SIG-M5 treated with dmso at 0.1 percent for 504 hours (cell line): ENCODE measurements around the gene HARS1.
A peak's percentile ranks its signal among the peaks of the same experiment; 100 is the strongest.
"Not testable (repeated sequence)": the region's sequence is repeated elsewhere in the genome, so short reads cannot be mapped to it uniquely, and the experiment has no call there.

ENCODE experiments used
- DNase-seq: peaks from one replicate; lab custom pipeline; 2025; ENCODE audit not compliant: unreplicated experiment; lab: John Stamatoyannopoulos, UW

The HARS1 gene

DNA sequence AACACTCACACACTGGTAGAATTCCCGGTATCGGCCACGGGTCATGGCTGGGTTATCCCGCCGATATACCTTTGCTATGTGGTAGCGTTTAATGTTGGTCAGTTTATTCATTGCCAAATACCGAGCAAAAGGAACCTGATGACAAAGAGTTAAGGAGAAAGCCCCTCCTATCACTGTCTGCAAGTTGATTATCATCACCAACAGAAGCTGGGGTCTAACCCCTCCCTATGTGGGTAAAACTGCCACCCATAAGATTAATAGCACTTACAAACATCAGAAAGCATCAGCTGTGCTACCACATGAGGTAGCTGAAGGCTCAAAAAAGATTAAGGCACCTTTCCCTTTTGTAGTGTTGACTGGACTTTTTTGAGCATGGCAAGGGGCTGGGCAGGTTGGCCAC lies 12.2 kb downstream of the HARS1 start:
- DNase-seq, result no peak

DNA sequence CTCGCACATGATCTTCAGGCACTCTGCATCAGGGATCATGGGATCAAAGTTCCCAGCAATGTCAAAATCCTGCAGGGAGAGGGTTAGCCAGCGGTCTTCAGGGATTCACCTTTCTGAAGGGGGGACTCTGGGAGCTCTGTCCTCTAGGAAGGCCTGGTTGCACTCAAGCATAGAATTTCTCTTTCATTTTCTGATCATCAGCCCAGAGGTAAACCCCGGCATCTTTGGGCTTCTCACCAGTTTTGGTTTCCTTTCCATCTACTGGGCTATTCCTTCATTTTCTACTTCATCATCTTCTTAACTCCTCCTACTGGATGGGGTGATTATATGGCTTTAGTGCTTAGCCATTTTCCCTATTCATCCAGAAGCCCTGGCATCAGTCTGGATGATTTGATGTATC lies 13.2 kb downstream of the HARS1 start:
- DNase-seq, result no peak

DNA sequence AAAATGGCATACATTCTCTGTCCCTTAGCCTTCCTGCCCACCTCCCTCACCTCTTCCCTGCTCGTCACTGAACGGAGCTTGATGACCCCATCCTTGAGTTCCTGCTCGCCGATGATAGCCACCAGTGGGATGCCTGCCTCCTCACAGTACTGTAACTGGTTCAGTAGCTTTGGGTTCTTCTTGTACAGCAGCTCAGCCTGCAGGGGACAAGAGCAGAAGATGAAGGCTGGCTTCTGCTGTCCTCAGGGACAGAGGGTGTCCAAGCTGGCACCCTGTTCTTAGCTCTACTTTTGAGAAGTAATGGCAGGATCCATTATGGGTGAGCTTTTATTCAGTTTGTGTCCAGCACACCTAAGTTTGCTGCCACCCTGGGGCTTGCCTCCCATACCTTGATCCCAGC lies 16.5 kb downstream of the HARS1 start:
- no peak for DNase-seq

DNA sequence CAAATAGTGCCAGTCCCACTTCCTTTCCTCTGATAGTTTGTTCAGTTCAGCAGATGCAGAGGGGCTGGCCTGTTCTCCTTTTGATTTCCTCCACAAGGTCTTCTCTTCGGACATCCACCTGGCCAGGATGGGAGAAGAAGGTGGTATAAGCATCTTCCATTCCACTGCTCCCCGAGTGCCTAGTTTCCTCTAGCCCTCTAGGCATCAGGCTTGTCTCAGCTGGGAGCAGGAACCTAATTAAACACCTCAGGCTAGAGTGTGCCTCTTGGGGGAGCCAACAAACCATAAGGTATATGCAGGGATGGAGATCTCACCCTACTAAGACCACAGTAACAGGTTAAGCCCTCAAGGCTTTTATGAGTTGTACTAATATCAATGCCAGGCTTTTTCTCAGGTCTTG lies 17.0 kb downstream of the HARS1 start:
- no peak for DNase-seq

DNA sequence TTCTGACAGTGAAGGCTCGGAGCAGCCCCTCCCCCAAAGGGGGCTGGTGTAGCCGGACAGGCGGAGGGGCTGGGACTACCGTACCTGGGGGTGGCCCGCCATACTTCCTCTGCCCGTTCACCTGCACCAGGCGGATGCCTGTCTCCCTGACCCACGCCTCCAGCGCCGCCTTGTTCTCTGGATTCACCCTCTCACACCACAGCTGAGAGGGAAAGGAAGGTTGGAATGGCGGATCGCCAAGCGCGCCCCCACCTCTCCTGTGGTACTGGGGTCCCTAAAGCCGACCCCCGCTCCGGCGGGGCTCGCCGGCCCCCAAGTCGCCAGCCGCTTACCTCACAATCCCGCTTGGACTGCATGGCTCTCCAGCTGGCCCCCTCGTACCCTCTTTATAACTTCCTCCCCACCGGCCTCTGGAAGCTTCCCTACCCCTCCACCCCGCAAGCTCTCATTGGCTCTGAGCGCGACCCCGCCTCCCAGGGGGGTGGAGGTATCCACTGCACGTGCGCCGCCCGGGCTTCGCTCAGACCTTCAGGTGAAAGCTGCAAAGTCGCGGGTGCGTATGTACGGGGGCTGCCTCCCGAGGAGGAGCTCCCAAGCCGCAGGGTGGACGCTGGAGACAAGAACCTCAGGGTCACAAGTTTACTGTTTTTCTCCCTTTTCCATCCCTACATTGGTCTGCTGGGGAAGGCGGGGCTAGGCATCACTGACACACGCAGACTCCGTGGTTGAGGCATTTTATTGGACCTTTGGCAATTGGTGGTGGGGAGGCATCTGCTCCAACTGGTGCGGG lies 17.8 kb downstream of the HARS1 start, which contains the start of gene DND1:
Gene DND1 (minus strand): TSS at position 390 of the 790 bp plus-strand sequence. CDS start 34 bp downstream, at position 356.
- no peak for DNase-seq

DNA sequence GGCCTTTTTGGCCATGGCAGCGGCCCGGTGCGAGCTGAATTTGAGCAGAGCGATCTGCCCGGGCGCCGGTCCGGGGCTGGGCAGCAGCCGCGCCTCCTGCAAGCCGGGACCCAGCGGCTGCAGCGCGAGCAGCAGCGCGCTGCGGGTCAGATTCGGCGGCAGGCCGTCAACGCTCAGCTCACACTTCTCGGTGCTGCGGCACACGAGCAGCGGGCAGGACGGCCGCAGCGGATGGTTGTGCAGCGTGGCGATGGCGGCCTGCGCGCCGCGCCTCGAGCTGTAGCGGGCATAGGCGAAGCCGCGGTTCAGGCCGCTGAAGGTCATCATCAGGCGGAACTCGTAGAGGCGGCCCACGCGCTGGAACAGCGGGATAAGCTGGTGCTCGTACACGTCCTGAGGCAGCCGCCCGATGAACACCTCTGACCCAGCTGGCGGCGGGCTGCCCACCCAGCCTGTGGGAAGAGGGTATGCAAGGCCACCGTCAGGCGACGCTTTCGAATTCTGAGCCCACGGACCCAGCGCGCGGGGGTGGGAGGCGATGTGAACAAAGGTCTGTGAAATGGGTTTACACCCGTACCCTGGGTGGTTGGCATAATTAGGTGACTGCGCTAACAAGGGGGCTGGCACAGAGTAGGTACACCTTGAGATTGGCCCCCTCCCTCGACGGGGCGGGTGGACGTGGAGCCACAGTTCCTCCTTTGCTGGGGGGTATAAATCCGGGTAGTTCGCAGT lies 18.5 kb downstream of the HARS1 start:
- no peak for DNase-seq

DNA sequence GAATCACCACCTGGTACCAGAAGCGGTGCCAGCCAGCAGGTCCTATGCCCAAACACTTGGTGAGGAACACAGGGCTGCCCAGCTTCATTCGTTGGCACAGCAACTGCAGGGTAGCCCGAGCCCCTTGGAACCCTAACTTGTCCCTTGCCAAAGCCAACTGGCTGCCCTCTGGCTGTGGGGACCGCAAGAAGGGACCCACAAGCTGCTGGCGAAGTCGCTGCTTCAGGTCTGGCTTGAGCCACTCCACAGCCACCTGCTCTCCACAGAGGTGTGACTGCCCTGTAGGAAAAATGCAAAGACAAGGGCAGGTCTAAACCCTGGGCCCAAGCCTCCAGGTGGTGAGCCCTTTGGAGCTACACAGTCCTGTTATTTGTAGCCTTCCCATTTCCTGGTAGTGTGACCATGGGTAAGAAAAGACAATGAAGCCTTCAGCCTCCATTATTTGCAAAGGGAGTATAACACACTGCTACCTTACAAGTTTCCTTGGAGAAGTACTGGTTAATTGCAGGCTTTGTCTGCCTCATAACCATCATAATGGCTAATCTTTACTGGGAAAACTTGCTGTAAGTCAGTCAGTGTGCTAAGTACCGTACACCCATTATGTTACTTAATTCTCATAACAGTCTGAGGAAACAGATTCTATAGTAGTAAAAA lies 19.6 kb downstream of the HARS1 start:
- DNase-seq, result no peak

DNA sequence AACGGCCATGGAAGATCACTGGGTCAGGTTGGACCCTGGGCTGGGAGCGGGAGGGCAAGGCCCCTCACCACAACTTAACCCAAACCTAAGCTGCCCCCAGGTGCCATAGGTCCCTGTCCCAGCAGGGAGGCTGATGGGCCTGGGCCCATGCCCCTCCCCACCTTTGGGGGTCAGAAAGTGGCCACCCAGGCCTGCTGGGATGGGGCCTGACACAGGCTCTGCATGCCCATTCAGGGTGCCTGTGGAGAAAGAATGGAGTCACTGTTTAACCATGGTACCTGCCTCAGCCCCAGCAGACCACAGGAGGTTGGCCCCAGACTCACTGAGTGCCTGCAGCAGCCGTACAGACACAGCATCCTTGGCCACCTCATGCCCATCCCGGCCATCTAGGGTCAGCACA lies 20.1 kb downstream of the HARS1 start:
- not testable (repeated sequence) for DNase-seq

DNA sequence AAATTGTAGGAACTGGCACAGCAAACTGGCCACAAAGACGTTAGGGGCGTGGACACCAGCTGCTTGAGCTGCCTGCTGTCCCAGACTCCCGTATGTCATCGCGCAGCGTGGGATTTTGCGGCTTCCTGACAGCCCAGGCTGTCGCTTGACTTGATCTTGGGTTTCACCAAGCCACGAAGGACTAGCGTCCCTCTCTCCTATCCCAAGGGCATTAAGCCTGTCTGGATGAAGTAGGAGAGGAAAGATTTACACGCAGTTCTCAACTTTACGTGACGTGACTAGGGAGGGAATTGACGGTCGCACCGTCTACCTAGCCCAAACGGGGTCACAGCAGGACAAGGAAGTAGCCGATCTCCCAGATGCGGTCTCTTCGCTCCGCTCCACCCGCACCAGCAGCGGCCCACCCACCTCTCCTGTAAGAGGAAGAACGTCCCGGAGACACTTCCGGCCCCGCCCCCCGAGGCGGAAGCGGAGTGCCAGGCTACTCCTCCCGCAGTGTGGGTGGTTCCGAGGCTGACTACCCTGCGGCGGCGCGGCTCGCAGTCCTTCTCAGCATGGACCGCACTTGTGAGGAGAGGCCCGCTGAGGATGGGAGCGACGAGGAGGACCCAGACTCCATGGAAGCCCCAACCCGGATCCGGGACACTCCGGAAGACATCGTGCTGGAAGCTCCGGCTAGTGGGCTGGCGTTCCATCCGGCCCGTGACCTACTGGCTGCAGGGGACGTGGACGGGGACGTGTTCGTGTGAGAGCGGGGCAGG lies 26.6 kb downstream of the HARS1 start, which contains the start of gene WDR55:
Gene WDR55 (plus strand): TSS at position 546 of the 761 bp plus-strand sequence. CDS start 9 bp downstream, at position 555.
- peak; percentile 97 for DNase-seq

DNA sequence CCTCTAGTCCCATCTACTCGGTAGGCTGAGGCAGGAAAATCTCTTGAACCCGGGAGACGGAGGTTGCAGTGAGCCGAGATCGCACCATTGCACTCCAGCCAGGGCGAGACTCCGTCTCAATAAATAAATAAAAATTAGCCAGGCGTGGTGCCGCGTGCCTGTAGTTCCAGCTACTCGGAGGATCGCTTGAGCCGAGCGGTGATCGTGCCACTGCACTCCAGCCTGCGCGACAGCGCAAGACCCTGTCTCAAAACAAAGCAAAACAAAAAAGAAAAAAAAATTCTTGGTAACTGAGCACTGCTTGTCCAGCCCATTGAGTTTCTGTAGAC lies 27.2 kb downstream of the HARS1 start:
- DNase-seq, result no peak

DNA sequence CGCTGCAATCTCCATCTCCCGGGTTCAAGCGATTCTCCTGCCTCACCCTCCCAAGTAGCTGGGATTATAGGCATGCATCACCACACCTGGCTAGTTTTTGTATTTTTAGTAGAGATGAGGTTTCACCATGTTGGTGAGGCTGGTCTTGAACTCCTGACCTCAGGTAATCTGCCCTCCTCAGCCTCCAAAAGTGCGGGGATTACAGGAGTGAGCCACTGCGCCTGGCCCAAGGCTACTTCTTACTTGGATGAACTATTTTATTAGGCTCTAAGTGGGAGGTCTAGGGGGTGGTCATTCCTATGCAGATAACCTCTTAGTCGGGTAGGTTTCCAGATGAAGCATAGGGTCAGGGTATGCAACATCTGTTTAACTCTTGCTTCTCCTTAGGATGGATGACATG lies 30.8 kb downstream of the HARS1 start:
- not testable (repeated sequence) for DNase-seq

DNA sequence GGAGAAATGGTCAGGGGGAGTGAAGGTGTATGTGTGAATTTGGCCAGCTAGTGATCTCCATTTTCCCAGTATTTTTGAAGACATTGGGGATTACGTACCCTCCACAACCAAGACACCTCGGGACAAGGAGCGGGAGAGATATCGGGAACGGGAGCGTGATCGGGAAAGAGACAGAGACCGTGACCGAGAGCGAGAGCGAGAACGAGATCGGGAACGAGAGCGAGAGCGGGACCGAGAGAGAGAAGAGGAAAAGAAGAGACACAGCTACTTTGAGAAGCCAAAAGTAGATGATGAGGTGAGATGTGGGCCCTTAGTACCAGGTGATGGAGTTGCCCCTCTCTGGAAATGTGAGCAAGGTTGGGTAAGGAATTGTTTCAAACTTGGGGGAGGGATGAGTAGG lies 32.3 kb downstream of the HARS1 start:
- no peak for DNase-seq

DNA sequence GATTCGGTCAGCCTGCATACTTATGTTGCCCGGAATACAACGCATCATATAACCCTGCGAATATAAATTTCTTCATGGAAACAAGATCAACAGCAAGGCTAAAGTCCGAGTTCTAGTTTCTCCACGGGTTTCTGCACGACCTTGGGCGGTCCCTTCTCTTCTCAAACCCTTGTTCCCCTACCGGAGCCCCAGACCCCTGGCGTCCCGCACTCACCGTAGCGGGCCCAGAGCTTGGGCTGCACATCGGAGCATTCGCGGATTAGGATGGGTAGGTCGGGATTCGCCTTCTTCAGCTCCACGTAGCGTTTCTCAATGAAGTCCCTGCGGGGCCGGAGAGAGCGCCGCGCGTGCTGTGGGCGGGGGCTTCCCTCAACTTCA lies 44.1 kb downstream of the HARS1 start:
- DNase-seq, result no peak

DNA sequence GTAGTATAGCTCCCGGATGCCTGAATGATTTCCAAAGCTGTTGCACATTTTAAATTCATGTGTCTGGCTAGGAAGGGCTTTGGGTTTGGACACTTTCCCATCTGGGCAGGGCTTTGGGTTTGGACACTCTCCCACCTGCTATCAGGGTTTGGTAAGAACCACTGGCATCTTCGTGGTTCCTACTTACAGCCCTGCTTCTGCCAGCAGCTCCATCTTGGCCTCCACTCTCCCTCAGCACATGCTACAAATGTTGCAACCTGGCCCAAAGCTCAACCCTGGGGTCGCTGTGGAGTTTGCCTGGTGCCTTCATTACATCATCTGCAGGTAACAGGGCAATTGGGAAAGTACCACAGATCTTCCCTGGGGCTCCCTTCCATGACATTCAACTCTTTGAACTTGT lies 48.5 kb downstream of the HARS1 start:
- DNase-seq, result no peak

DNA sequence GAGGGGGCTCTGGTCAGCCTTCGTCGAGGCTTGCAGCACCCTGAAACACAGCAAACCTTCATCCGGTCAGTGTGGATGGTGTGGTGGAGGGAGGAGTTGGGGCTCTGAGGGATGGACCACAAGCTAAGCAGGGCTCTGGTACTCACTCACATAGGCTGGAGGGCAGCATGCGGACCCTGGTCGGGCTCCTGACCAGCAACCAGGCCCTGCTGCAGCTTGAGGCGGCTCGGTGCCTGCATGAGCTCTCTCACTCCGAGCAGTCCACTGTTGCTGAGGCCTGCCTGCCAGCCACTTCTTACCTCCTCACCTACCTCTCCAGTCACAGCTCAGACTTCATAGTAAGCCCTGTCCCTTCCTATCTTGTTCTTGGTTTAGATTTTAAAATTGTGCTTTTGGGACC lies 49.5 kb downstream of the HARS1 start:
- DNase-seq, result no peak

DNA sequence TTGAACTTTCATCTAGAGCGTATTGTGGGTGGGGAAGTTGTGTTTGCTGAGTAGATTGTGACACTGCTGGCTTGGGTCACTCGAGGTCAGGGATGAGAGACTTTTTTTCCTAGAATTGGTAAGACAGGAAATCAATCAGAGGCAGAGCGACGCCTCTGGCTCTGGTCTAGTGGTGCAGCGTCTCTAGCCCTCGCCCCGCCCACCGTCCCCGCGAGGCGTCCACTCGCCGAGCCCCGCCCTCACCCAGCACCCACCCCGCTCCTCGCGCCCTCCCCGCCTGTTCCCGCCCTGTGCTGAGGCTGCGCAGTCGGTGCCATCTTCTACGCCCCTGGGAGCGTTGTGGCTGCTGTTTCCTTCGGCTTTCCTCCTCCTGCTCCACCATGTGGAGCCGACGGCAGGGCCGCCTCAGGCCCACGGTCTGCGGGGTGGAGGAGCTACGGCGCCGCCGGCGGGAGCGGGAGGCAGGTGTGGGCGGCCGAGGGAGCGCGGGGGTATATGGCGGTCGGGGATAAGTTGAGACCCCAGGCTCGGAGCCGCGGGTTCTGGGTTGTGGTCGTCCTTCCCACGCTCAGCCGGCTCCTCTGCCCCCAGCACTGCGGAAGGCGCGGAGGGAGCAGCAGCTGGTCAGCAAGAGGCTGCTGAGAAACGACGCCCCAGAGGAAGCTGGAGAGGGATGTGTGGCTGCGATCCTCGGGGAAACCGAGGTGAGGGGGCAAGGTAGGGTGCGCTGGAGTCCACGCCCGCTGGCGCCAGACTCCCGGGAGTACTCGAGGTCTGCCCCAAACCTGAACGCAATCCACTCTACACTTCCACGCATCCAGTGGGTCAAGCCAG lies 51.8 kb downstream of the HARS1 start, which contains the start of gene TMCO6:
Gene TMCO6 (plus strand): TSS at position 304 of the 834 bp plus-strand sequence. CDS start 77 bp downstream, at position 381.
- DNase-seq, result peak; percentile 99

DNA sequence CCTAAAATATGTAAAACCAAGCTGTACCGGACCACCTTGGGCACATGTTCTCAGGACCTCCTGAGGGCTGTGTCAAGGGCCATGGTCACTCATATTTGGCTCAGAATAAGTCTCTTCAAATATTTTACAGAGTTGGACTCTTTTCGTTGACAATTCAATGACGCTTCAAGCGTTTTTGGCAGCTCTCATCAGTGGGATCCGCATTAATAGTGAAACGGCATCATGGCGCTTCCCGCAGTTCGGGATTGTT lies 52.3 kb downstream of the HARS1 start:
- DNase-seq, result not testable (repeated sequence)

DNA sequence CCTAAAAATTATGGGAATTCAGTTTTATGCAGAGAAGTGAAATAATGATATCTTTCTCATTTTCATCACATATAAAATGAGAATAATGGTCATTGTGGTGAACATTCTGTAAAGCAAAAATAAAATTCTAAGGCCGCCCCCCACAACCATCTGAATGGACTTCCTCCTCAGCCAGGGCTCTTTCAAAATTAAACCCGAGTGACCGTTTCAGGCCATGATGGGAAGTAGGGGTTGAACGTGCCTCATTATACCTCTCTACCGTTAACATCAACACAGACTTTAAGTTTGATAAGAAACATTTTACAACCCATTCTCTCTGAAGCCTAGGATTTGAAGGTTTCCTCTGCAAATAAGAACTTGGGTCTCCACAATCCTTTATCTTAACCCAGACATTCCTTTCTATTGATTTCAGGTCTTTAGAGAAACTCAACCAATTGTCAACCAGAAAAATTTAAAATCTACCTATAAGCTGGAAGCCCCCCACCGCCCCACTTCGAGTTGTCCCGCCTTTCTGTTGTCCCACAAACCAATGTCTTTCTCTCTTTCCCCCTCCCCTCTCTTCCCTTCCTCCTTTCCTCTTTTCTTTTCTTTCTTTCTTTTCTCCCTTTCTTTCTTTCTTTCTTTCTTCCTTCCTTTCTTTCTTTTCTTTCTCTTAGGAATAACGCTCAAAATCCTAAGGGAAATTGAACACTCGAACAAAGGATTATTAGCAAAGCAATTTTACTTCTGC lies 53.6 kb downstream of the HARS1 start:
- no peak for DNase-seq

DNA sequence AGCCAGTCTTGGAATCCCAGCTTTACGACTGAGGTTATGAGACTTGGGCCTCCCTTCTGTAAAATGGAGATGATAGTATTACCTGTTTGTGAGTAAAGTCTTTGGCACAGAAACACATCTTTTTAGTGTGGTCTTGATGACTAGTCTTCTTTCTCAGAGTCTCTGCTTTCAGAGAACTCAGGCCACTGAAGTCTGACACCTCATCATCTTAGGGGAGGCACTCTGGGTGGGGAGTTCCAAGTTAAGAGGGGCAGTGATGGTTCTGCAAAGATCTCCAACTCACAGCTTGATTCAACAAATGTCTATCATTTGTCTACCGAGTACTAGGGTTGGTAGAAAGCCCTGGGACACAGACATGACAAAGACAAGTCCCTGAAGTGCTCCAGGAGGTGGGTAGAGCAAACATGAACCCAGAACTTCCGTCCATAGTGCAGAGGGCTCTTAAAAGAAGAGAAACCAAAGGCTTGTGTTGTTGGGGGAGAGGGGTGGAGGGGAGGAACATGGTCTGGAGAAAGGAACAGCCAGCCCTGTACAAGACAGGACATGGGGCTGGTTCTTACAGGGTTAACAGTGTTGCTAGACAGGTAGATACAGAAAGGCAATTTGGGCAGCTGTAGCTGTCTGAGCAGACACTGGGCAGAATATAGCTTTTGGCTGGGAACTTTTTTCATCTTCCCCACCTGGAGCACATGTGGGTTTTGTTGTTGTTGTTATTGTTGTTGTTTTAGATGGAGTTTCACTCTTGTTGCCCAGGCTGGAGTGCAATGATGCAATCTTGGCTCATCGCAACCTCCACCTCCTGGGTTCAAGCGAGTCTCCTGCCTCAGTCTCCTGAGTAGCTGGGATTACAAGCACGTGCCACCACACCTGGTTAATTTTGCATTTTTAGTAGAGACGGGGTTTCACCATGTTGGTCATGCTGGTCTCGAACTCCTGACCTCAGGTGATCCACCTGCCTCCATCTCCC lies 55.6 kb downstream of the HARS1 start:
- DNase-seq, result no peak
